NCI-H1694 (cell line): ENCODE results near the gene NFIA.

Experiments used
- DNase-seq: peaks from one replicate; lab custom pipeline; 2025; lab: John Stamatoyannopoulos, UW

The NFIA gene

GRCh38 chr1:61083807-61084440 is 1.6 kb downstream of the NFIA start:
- DNase-seq, result no peak

GRCh38 chr1:61084491-61085031 is 2.2 kb downstream of the NFIA start:
- DNase-seq, result no peak

DNA sequence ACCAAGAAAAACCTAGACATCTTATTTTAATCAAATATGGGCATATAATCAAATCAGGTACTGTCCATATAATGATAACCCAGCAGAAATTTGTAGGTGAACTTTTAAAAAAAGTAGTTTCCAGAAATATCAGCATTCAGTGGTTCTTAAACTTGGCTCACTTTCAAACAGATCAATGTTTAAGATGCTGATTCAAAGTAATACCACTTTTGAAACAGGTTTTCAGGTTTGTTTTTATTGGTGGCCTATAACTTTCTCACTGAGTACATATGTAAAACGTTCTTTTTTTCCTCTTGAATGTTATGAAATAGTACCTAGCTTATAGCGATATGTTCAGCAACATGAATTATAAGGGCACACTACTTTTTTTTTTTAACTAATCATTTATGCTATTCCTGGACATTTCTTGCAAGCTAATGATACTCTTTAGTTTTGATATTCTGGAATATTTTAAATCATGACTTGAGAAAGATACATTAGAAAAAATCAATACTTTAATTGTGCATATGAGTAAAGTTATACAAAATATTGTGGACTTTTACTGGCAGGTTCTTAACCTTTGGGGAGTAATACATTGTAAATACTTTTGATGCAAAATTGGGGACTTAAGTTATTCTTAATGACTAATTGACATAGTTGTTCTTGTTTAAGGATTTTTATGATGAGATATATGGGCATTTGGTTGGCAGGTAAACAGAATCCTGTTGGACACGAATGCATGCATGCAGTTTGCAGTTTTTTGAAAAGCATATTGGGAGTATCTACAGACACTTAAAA is 3.0 kb downstream of the NFIA start:
- DNase-seq, result no peak

DNA sequence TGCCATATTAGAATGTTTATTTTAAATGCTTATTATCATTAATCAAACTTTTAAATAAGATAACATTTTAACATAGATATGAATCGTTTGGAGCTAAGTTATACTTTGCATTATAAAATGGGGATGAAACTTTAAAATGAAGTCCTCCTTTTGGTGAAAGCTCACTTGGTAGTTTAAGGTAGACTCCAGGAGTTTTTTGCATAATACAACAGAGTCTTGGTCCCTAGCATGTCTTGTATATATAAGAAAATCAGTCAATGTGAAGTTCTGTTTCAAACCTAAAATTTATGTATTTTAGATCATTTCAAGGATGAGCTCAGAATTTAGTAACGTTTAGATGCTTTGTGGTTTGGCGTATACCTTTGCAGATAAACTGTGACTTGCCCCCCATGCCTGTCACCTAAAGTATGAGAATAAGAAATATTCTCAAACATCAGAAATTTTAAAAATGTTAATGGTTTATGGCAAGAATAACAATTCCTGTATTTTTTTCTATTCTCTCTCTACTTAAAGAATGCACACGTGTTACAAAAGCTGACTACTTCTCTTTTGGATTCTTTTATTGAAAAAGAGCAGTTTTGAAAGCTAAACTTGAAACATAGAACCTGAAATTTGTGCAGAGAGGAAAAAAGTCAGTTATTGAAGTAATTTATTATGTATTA is 3.8 kb downstream of the NFIA start:
- DNase-seq, result no peak

GRCh38 chr1:61087571-61087970 is 5.2 kb downstream of the NFIA start:
- DNase-seq, result no peak

- no peak for DNase-seq
Measured at GRCh38 chr1:61088163-61088974, 6.0 kb downstream of the NFIA start.

DNA sequence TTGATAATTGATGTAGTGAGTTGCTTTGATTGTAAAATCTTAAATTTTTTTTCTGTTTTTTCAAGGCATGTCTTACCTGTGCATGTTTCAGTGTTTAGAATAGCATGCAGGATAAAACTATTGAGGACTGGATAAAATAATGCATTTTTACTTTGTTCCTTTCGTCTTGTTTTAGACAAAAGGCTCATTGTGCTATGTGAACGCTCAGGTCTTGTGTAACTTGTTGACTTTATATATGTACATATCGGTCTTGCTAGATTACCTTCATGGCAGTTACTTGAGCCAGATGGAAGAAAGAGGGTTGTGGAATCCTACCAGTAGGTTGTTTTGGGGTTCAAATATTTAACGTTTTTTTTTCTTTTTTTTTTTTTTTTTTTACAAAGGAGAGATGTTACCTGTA is 7.0 kb downstream of the NFIA start:
- no peak for DNase-seq

DNA sequence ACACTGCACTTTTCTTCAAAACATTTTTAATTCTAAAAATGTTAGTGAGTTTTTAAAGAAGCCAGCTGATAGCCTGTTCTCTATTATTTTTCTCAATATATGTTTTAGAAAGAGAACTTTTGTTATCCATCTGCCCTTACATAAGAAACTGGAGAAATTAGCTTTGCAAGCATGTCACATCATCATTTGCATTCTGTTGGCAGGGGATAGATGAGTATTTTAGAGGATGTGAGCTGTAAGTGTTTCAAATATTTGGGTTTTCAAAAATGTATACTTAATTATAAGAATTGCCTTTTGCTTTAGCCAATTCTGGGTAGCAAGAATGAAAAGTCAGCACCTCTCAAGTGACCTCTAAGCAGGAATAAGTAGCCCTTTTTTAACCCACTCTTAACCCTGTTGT is 7.4 kb downstream of the NFIA start:
- no peak for DNase-seq

DNA sequence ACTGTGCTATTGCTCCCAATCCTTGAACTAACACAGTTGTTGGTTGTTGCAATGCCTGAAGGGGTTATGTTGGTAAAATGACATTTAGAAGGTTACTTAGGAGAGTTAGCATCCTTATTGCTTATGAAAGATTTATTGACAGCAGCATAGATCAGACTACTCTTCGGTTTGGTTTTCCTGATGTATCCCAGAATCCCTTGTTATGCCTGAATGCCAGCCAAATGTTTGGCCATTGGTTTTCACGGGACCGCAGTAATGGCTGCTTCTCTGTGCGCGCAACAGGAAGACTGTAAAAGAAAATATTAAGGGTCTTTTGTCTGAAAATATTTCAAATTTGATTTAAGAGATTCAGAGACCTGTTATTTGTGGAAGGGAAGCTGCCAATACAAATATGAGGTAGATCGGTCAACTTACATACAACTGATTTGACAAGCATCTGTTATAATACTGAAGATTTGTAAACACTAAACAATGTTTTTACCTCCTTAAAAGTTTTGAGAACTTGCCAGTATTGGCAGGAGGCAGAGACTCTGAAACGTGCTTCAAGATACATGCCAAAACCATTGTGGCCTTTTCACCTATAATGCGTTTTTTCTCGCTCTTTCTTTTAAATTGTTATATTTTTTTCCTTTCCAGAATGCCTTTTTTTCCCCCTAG is 8.3 kb downstream of the NFIA start:
- no peak for DNase-seq

DNA sequence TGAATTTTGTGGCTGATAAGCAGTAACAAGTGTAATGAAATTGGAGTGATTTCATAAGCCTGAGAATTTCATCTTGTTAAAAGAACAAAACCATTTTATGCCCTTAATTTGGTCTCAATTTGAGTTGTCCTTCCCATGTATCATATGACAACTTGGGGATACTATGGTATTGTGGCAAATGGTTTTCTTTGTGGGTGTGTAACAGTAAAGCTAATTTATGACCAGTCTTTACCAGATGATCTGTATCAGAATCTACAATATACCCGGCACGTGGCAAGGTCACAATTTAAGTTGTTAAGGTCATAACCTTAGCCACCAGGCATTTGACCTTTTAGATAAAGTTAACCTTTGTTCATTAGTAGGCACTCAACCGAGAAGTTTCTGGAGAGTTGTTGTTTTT is 9.1 kb downstream of the NFIA start:
- no peak for DNase-seq

GRCh38 chr1:61092642-61093041 is 10.3 kb downstream of the NFIA start:
- DNase-seq, result peak; percentile 60

DNA sequence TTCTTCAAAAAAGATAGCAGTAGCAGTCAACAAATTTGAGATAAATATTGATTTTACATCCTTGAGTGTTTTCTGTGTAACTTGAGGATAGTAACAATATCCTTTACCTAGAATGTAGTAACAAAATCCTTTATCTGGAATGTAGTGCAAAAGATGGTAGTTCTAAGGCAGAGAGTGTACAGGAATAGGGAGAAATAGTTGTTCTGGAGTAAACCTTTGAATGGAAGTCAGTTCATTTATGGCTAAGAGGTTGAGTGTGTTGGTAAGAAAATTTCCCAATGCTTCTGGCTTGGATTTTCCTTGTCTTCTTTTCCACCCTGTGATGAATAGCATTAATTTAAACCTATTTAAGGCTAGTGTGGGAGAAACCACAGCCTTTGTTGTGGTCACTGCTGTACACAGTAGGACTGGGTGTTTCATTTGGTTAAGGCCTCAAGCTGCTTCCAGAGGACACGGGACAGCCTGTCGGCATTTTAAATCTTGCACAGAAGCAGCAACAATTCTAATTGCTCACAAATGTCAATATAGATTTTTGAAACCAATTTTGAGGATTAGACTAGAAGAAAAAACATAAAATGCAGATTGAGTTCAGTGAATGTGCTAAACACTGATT is 11.3 kb downstream of the NFIA start:
- DNase-seq, result no peak

DNA sequence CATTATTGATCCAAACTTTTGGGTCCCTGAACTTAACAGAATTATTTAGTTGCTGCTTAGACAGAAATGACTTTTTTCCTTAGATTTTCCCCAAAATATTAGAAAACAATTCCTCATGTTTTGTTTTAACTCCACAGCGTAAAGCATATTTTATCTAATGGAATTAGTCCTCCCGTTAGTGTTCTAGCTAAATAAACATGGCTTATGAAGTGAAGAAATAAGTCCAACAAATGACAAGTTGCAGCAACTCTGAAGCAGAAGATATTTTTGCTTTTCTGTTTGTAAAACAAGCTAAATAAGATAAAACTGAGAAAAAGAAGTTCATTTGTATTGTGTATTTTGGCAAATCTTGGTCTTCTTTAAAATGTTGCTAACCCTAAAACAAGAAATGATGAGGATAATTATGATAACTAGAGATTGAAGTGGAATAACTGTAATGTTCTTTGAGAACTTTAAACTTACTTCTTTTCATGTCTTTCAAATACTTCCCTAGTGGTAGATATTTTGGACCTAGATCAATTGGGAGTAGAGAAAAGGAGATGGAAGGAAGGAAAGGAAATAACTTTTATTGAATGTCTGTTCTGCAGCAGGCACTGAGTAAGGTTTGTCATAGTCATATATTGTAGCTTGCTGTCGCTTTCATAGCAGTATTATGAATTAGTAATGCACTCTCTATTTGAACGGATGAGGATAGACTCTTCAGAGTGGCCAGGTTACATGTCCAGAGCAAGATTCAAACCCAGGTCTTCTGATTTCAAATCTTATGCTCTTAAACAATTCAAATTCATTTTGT is 12.5 kb downstream of the NFIA start:
- DNase-seq, result no peak

GRCh38 chr1:61095470-61095812 is 13.1 kb downstream of the NFIA start:
- DNase-seq, result no peak

- DNase-seq, result no peak
Measured at GRCh38 chr1:61097317-61097716, 15.0 kb downstream of the NFIA start.

- DNase-seq, result no peak
Measured at GRCh38 chr1:61097722-61098121, 15.4 kb downstream of the NFIA start.

DNA sequence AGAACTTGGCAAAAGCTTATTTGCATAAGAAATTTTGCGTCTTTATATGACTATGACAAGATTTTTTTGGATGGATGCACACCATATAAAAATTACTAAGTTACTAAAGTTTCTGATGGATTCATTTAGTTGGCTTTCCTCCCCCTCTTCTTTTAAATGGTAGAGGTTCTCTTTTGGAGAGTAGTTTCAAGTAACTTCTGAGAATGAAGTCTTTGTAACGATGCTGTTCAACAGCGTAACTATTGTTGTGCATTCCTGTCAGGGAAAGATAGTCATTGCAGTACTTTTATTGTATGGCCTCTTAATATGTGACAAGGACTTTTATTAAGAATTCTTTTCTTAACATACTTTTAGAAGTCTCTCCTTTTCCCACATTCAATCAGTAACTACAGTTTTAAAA is 16.0 kb downstream of the NFIA start:
- DNase-seq, result no peak

DNA sequence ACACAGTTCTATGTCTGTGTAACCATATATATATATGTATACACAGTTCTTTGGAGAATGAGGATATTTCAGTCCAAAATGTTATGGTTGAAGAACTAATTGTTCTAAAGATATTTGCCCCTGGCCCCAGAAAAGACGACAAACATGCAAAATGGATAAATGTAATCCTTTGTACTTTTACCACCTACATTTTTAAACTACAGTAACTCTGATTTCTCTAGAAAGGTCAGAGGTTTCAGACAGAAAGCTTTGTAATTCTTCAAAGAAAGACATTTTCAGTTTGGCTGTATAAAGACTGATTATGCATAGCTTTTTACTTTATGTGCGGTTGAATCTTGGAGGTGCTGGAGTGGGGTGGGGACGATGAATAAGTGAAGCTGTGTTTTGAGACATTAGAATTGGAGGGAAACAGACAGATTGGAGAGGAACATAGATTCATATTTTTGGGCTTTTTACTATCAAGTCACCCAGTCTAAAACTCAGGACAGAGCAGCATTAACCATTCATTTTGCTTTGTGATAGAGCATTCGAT is 16.6 kb downstream of the NFIA start:
- no peak for DNase-seq

DNA sequence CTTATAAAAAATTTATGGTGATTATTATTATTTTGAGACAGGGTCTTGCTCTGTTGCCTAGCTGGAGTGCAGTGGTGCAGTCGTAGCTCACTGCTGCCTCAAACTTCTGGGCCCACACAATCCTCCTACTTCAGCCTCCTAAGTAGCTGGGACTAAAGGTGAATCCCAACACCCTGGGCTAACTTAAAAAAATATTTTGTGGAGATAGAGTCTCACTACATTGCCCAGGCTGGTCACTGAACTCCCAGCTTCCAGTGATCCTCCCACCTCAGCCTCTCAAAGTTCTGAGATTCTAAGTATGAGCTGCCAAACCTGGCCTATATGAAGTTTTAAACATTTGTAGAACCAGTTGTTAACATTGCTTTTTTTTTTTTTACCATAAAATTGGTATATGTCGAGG is 18.2 kb downstream of the NFIA start:
- no peak for DNase-seq

DNA sequence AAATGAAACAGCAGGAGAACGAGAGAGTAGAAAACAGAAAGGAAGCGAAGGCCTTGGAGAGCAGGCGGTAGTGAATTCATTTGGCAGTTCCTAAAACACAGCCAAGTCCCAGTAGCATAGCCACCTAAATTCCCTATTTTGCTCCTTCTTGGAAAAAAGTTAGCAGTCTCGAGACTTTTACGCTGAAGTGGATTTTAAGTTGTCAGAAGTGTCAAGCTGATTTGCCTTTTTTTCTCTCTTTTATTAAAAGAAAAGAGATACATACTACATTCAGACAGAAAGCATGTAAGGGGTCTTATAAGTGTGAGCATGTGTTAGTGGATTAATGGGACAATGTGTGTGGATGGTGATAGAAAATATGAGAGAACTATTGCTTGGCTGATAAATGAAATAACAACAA is 19.2 kb downstream of the NFIA start:
- no peak for DNase-seq
